Vagina (tissue), 2 donors: Measurements from ENCODE around the gene GSTA4. TPM values are rescaled to one million over a fixed set of nuclear protein-coding genes. Genes with fewer than 3 reads are reported as not detected.

ENCODE experiments used
- DNase-seq, 2 donors: peaks; one replicate each; pipeline ENCODE4 v3.0.0-alpha.2; 2017; ENCODE audit errors: extremely low spot score in 2 of 2
- H3K27ac ChIP-seq: fragments of 200-600 bp; sonication (generic); one replicate; pipeline ENCODE4 v1.5.1; 2019
- H3K27me3 ChIP-seq: fragments of 200-600 bp; sonication (generic); one replicate; pipeline ENCODE4 v1.5.1; 2019
- H3K36me3 ChIP-seq, 2 donors: fragments of 200-600 bp; sonication (generic); one replicate each; pipeline ENCODE4 v1.5.1; 2017 to 2019
- H3K4me1 ChIP-seq: fragments of 200-600 bp; sonication (generic); one replicate; pipeline ENCODE4 v1.5.1; 2019
- H3K4me3 ChIP-seq, 2 donors: fragments of 200-600 bp; sonication (generic); 1 replicate in 1 of 2; 2 replicates in 1 of 2; pipeline ENCODE4 v1.5.1; 2016 to 2019
- H3K9me3 ChIP-seq: fragments of 200-600 bp; sonication (generic); one replicate; pipeline ENCODE4 v1.5.1; 2019
- CTCF ChIP-seq, 3 experiments: fragments of 450-650 bp in 2 of 3; fragments of 200-600 bp in 1 of 3; sonication (generic) in 1 of 3; IDR thresholded peaks; one replicate each; pipeline ENCODE4 v1.5.1; 2017 to 2019; ENCODE audit warnings: antibody characterized with exemption in 3 of 3, mild to moderate bottlenecking in 2 of 3, moderate library complexity in 2 of 3
- POLR2A ChIP-seq, 2 donors: fragments of 450-650 bp; IDR thresholded peaks; one replicate each; pipeline ENCODE4 v1.6.1; 2017; ENCODE audit warnings: antibody characterized with exemption in 2 of 2, mild to moderate bottlenecking in 2 of 2, moderate library complexity in 2 of 2
- POLR2AphosphoS5 ChIP-seq, 2 donors: sonication (generic); formaldehyde crosslinking; IDR thresholded peaks; one replicate each; pipeline ENCODE4 v1.9.0; 2017; ENCODE audit warnings: antibody characterized with exemption in 2 of 2, mild to moderate bottlenecking in 2 of 2, low read depth in 1 of 2; ENCODE audit not compliant: insufficient read depth in 1 of 2
- intact Hi-C: fragments of 100-400 bp; cut with DNase I; formaldehyde crosslinking; loops from one replicate; pipeline ENCODE4 v1.15.1; 2023
- total RNA-seq: library from RNA; depleted of rRNA; stranded (reverse); fragments of >200 nt; gene quantifications from one replicate; pipeline ENCODE4 v1.2.3, GENCODE V29; 2016

The GSTA4 gene
- total RNA-seq, 1 donor from 2014 or later: 57.7 TPM

- no peak for DNase-seq
- TF ChIP-seq POLR2AphosphoS5 (IDR thresholded peaks at IDR 0.05; ENCODE audit: insufficient read depth in 1 of 2, low read depth in 1 of 2) (no peak), POLR2A (IDR thresholded peaks at IDR 0.05) (no peak), CTCF (IDR thresholded peaks at IDR 0.05) (no peak)
- Histone ChIP-seq H3K9me3 (no peaks in the 10 kb centered on the region), H3K4me3 (no peak overlapping the region), H3K4me1 (peaks cover 9% of the 10 kb centered on the region), H3K27me3 (no peaks in the 10 kb centered on the region), H3K36me3 (peaks cover 0 to 58% of the 10 kb centered on the region in 2 donors), H3K27ac (no peak overlapping the region)
- intact Hi-C loops: no loop called here
Observed at GRCh38 chr6:53028467-53028866, 33.4 kb upstream of the GSTA4 start.

- Histone ChIP-seq H3K27ac (no peak overlapping the region), H3K4me3 (no peak overlapping the region)
- no peak for TF ChIP-seq POLR2A (IDR thresholded peaks at IDR 0.05)
- no peak for TF ChIP-seq POLR2AphosphoS5 (IDR thresholded peaks at IDR 0.05; ENCODE audit: insufficient read depth in 1 of 2, low read depth in 1 of 2)
- no peak for TF ChIP-seq CTCF (IDR thresholded peaks at IDR 0.05)
Observed at GRCh38 chr6:53027131-53027718, 32.1 kb upstream of the GSTA4 start.

DNA sequence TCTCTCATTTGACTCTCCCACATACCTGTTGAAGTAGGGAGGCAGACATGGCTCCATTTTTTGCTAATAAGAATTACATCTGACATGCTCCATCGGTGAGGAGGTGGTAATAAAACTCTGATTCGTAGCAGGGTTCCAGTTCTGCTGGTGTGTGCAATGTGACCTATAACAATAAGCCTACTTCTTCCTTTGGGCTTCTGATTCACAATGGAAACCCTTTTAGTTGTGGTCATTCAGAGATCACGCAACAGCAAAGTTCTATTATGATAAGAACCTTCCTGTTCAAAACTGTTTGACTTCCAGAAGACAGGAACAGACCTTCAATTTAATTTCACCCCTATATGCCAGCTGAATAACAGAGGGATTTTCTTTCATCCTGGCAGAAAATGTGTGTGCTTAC is 31.4 kb upstream of the GSTA4 start:
- H3K9me3 ChIP-seq: no peaks in the 10 kb centered on the region
- H3K27me3 ChIP-seq: no peaks in the 10 kb centered on the region
- DNase-seq: no peak
- intact Hi-C loops: no loop called here
- H3K4me1 ChIP-seq: no peaks in the 10 kb centered on the region
- peaks cover 0 to 50% of the 10 kb centered on the region in 2 donors for H3K36me3 ChIP-seq
- TF ChIP-seq CTCF (IDR thresholded peaks at IDR 0.05): no peak
- TF ChIP-seq POLR2AphosphoS5 (IDR thresholded peaks at IDR 0.05; ENCODE audit: insufficient read depth in 1 of 2, low read depth in 1 of 2): no peak
- no peak for TF ChIP-seq POLR2A (IDR thresholded peaks at IDR 0.05)
- no peak overlapping the region for H3K4me3 ChIP-seq
- H3K27ac ChIP-seq: no peak overlapping the region

More at GRCh38 chr6:53027131-53027718, 32.1 kb upstream of the GSTA4 start:
- no peak for DNase-seq
- intact Hi-C loops: no loop called here
- H3K27me3 ChIP-seq: no peaks in the 10 kb centered on the region
- H3K36me3 ChIP-seq: peaks cover 0 to 57% of the 10 kb centered on the region in 2 donors
- no peaks in the 10 kb centered on the region for H3K9me3 ChIP-seq
- H3K4me1 ChIP-seq: no peaks in the 10 kb centered on the region

GRCh38 chr6:53023323-53023722 is 28.2 kb upstream of the GSTA4 start:
- no peaks in the 10 kb centered on the region for H3K27me3 ChIP-seq
- intact Hi-C loops: no loop called here
- peaks cover 0 to 32% of the 10 kb centered on the region in 2 donors for H3K36me3 ChIP-seq
- no peak for TF ChIP-seq CTCF (IDR thresholded peaks at IDR 0.05)
- no peak for TF ChIP-seq POLR2A (IDR thresholded peaks at IDR 0.05)
- TF ChIP-seq POLR2AphosphoS5 (IDR thresholded peaks at IDR 0.05; ENCODE audit: insufficient read depth in 1 of 2, low read depth in 1 of 2): no peak
- no peak overlapping the region for H3K27ac ChIP-seq
- H3K4me3 ChIP-seq: no peak overlapping the region
- no peaks in the 10 kb centered on the region for H3K4me1 ChIP-seq
- no peaks in the 10 kb centered on the region for H3K9me3 ChIP-seq
- no peak for DNase-seq

- H3K36me3 ChIP-seq: peaks cover 0 to 30% of the 10 kb centered on the region in 2 donors
- TF ChIP-seq POLR2AphosphoS5 (IDR thresholded peaks at IDR 0.05; ENCODE audit: insufficient read depth in 1 of 2, low read depth in 1 of 2) (no peak), POLR2A (IDR thresholded peaks at IDR 0.05) (no peak), CTCF (IDR thresholded peaks at IDR 0.05) (no peak)
- H3K9me3 ChIP-seq: no peaks in the 10 kb centered on the region
- H3K4me3 ChIP-seq: no peak overlapping the region
- H3K27ac ChIP-seq: no peak overlapping the region
- no peaks in the 10 kb centered on the region for H3K27me3 ChIP-seq
- intact Hi-C loops: no loop called here
- H3K4me1 ChIP-seq: no peaks in the 10 kb centered on the region
- DNase-seq: no peak
Observed at GRCh38 chr6:53020005-53020744, 25.1 kb upstream of the GSTA4 start.
